ENCODE results near the gene SEC61B. TPM values are rescaled to one million over a fixed set of nuclear protein-coding genes. Genes with fewer than 3 reads are reported as not detected.

SEC61B gene
- total RNA-seq, 2 donors from 2014 or later, result 64.6 to 74.4 TPM

DNA sequence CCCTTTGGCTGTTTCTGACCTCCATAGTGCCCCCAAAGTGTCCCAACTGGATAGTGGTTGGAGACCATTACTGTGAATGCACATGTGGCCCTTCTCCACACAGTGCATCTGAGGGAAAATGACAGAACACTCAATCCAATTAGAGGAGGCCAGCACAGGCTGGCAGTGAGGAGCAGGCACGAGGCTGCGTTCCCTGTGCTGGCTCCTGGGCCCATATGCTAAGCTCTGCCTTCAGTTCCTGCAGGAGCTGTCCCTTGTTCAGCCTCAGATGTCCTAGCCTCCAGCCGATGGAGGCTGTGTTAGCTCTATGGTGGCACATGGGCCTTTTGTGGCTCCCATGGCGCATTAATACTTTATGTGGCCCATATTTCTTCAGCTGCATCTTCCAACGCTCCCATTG is 36.1 kb upstream of the SEC61B start:
- Histone ChIP-seq H3K36me3 (no peaks in the 10 kb centered on the region), H3K4me3 (no peak overlapping the region), H3K4me1 (ENCODE audit: control insufficient read depth in 1 of 2, low read depth in 2 of 2) (peaks cover 0 to 7% of the 10 kb centered on the region in 2 donors), H3K9me3 (no peaks in the 10 kb centered on the region), H3K27me3 (replicated peaks; ENCODE audit: insufficient read depth) (no peaks in the 10 kb centered on the region), H3K27ac (no peak overlapping the region)
- ATAC-seq (ENCODE audit: insufficient number of reproducible peaks, low FRiP score, low read depth) (no peak), DNase-seq (ENCODE audit: low spot score) (no peak)
- TF ChIP-seq, protein P1, sequence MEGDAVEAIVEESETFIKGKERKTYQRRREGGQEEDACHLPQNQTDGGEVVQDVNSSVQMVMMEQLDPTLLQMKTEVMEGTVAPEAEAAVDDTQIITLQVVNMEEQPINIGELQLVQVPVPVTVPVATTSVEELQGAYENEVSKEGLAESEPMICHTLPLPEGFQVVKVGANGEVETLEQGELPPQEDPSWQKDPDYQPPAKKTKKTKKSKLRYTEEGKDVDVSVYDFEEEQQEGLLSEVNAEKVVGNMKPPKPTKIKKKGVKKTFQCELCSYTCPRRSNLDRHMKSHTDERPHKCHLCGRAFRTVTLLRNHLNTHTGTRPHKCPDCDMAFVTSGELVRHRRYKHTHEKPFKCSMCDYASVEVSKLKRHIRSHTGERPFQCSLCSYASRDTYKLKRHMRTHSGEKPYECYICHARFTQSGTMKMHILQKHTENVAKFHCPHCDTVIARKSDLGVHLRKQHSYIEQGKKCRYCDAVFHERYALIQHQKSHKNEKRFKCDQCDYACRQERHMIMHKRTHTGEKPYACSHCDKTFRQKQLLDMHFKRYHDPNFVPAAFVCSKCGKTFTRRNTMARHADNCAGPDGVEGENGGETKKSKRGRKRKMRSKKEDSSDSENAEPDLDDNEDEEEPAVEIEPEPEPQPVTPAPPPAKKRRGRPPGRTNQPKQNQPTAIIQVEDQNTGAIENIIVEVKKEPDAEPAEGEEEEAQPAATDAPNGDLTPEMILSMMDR (IDR thresholded peaks at IDR 0.05), result no peak

- Histone ChIP-seq H3K9me3 (no peaks in the 10 kb centered on the region), H3K27me3 (replicated peaks; ENCODE audit: insufficient read depth) (no peaks in the 10 kb centered on the region), H3K4me1 (ENCODE audit: control insufficient read depth in 1 of 2, low read depth in 2 of 2) (peaks cover 0 to 7% of the 10 kb centered on the region in 2 donors), H3K36me3 (no peaks in the 10 kb centered on the region), H3K4me3 (no peak overlapping the region), H3K27ac (no peak overlapping the region)
- ATAC-seq (ENCODE audit: insufficient number of reproducible peaks, low FRiP score, low read depth) (no peak), DNase-seq (ENCODE audit: low spot score) (no peak)
- TF ChIP-seq, protein P1 (IDR thresholded peaks at IDR 0.05), result no peak
Observed at GRCh38 chr9:99187311-99187710, 34.8 kb upstream of the SEC61B start.

- no peak for DNase-seq (ENCODE audit: low spot score)
- TF ChIP-seq, protein P1 (IDR thresholded peaks at IDR 0.05), result no peak
Observed at GRCh38 chr9:99189186-99189585, 32.9 kb upstream of the SEC61B start.

DNA sequence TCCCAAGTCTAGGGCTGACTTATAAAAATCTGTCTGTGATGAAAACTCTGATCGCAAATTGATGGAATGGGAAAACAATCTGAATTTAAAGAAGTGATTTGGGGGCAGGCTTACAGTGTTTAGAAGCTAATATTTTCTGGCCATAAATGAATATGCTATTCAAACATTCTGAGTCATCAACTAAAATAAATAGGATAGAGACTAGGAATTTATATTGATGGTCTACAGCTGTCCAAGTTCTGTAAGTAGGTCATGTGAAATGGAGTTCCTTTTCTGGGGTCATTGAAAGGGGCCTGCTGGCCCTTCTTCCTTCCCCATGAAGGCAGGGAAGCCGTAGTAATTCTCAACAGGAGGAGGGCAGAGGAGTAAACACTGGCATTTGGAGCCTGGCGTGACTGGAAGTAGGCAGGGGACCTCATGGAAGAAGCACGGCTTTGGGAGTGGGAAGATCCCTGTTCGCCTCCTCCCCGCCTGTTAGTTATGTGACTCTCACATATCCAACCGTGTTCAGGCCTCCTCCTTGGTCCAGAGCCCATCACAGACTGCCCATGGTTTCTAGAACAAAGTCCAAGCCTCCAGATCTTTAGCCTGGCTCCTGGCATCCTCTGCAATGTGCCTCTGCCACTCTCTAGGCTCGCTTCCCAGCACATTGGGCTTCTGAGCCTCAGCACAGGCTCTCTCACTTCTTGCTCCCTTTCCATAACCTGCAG is 32.0 kb upstream of the SEC61B start:
- no peak overlapping the region for H3K4me3 ChIP-seq
- H3K4me1 ChIP-seq (ENCODE audit: control insufficient read depth in 1 of 2, low read depth in 2 of 2), result peaks cover 0 to 3% of the 10 kb centered on the region in 2 donors
- no peaks in the 10 kb centered on the region for H3K9me3 ChIP-seq
- no peak overlapping the region for H3K27ac ChIP-seq
- no peak for ATAC-seq (ENCODE audit: insufficient number of reproducible peaks, low FRiP score, low read depth)
- DNase-seq (ENCODE audit: low spot score), result no peak
- TF ChIP-seq, protein P1 (IDR thresholded peaks at IDR 0.05), result no peak
- H3K36me3 ChIP-seq, result no peaks in the 10 kb centered on the region
- no peaks in the 10 kb centered on the region for H3K27me3 ChIP-seq (replicated peaks; ENCODE audit: insufficient read depth)

More at GRCh38 chr9:99189186-99189585, 32.9 kb upstream of the SEC61B start:
- Histone ChIP-seq H3K27ac (no peak overlapping the region), H3K36me3 (no peaks in the 10 kb centered on the region), H3K27me3 (replicated peaks; ENCODE audit: insufficient read depth) (no peaks in the 10 kb centered on the region), H3K9me3 (no peaks in the 10 kb centered on the region), H3K4me1 (ENCODE audit: control insufficient read depth in 1 of 2, low read depth in 2 of 2) (peaks cover 0 to 7% of the 10 kb centered on the region in 2 donors), H3K4me3 (no peak overlapping the region)
- no peak for ATAC-seq (ENCODE audit: insufficient number of reproducible peaks, low FRiP score, low read depth)

DNA sequence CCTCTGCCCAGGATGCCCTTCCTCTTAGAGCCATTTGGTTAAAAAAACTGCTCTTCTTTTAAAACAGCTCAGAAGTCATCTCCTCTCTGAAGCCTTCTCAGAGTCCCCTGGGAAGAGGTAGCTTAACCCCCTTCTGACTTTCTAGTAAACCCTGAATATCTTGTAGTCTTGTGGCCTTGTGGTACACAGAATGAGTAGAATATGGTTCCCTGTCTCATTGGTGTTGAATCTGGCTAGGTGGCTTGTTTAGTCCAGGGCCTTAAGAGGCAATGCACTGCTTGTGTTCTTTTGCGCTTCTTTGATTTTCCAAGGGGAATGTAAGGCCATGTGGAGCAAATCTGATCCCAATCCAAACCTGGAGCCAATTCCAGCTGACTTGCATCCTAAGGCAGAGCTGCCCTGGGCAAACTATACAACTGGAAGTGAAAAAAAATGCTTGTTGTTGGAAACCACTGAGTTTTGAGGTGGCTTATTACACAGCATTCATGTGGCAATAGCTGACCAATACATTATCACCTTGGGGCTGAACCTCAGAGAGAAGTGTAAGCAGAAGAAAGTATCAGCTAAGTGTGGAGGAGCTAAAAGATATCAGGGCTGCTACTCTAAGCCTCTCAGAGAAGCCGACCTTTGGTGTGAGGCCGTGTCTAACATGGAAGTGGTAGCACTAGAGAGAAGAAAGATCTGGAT is 31.3 kb upstream of the SEC61B start:
- no peaks in the 10 kb centered on the region for H3K9me3 ChIP-seq
- DNase-seq (ENCODE audit: low spot score), result no peak
- H3K4me1 ChIP-seq (ENCODE audit: control insufficient read depth in 1 of 2, low read depth in 2 of 2), result no peaks in the 10 kb centered on the region
- H3K27ac ChIP-seq, result no peak overlapping the region
- no peak for ATAC-seq (ENCODE audit: insufficient number of reproducible peaks, low FRiP score, low read depth)
- TF ChIP-seq, protein P1 (IDR thresholded peaks at IDR 0.05), result no peak
- H3K27me3 ChIP-seq (replicated peaks; ENCODE audit: insufficient read depth), result no peaks in the 10 kb centered on the region
- no peaks in the 10 kb centered on the region for H3K36me3 ChIP-seq
- no peak overlapping the region for H3K4me3 ChIP-seq
